AG10803 (cell line): Measurements from ENCODE around the gene CTNNAL1.

Experiments
- DNase-seq: peaks from one replicate; pipeline ENCODE4 v3.0.0; 2010; ENCODE audit warnings: low read depth
- H3K4me3 ChIP-seq: 2 replicates; pipeline ENCODE4 v1.5.1; 2011; ENCODE audit warnings: mild to moderate bottlenecking, low read length, control low read depth
- CTCF ChIP-seq: conservative IDR thresholded peaks from 2 replicates; pipeline ENCODE4 v1.5.1; 2011; ENCODE audit warnings: mild to moderate bottlenecking, low read length, control low read depth, inconsistent platforms

CTNNAL1 gene

GRCh38 chr9:109036744-109037680 is 23.7 kb upstream of the CTNNAL1 start:
- TF ChIP-seq CTCF, result no peak
- no peak for DNase-seq
- no peak overlapping the region for H3K4me3 ChIP-seq

GRCh38 chr9:109035684-109036423 is 22.6 kb upstream of the CTNNAL1 start:
- no peak overlapping the region for H3K4me3 ChIP-seq
- no peak for TF ChIP-seq CTCF
- DNase-seq, result peak; percentile 86

- no peak for TF ChIP-seq CTCF
- H3K4me3 ChIP-seq, result no peak overlapping the region
- DNase-seq, result no peak
Measured at GRCh38 chr9:109033941-109034700, 20.8 kb upstream of the CTNNAL1 start.

- no peak for TF ChIP-seq CTCF
- peak; percentile 23 for DNase-seq
- no peak overlapping the region for H3K4me3 ChIP-seq
Measured at GRCh38 chr9:109031241-109031640, 17.9 kb upstream of the CTNNAL1 start.

GRCh38 chr9:109030426-109030825 is 17.1 kb upstream of the CTNNAL1 start:
- TF ChIP-seq CTCF, result no peak
- DNase-seq, result no peak
- H3K4me3 ChIP-seq, result no peak overlapping the region

GRCh38 chr9:109028457-109028856 is 15.2 kb upstream of the CTNNAL1 start:
- no peak for DNase-seq
- TF ChIP-seq CTCF, result no peak
- no peak overlapping the region for H3K4me3 ChIP-seq
